ENCODE data around the gene TBC1D22A.

The TBC1D22A gene

DNA sequence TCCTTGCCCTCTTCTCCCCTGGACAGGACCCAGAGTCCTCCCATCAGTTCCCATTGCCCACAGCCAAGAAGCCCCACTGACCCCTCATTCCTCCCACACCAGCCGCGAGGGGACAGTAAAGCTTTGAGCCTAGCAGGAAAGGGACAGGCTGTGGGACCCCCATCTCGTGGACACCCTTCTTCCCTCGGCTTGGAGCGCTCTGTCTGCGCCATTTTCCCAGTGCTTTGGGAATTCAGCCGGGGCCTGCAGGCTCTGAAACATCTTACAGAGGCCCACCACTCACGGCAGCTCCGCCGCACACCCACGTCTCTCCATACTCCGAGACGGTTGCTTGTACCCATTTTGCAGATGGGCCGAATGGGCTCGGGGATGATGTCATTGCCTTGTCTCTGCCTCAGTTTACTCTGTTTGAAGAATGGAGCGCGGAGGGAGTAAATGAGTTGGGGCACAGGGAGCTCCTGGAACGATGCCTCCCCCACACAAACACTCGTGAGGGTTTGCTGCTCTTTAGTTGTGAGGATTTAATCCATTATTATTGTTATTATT is 447.7 kb downstream of the TBC1D22A start:
- FAIRE-seq = no peak

- no peak for FAIRE-seq
Observed at GRCh38 chr22:47210686-47211085, 448.2 kb downstream of the TBC1D22A start.

DNA sequence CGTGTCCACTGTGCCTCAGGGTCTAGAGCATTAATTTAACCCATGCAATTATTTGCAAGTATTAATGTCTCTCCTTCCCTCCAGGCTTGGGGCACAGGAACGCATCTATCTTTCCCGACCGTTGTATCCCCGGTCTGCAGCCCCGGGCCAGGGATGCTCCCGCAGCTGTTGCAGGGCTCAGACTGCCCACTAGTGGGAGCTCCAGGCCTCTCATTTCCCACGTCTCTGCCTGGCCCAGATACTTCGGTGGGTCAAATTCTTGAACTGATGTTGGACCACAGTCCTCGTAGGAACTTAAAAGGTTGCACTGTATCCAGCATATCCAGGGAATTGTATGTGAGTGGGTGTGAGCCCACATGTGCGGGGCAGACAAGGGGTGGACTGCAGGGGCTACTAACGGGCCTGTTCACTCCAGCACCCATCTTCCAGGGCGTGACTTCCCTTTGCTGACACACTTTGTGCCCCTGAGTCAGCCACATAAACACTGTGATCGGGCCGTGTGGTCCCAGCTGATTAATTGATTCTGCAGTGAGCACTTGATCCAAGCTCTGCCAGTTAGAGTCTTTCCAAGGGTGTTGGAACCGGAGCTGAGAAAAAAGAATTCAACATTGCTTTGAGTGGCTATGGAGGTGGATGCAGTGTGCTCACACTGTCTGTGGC is 451.3 kb downstream of the TBC1D22A start:
- FAIRE-seq = no peak

- no peak for FAIRE-seq
Observed at GRCh38 chr22:47215851-47216250, 453.4 kb downstream of the TBC1D22A start.

- FAIRE-seq = no peak
Observed at GRCh38 chr22:47218671-47219070, 456.2 kb downstream of the TBC1D22A start.

DNA sequence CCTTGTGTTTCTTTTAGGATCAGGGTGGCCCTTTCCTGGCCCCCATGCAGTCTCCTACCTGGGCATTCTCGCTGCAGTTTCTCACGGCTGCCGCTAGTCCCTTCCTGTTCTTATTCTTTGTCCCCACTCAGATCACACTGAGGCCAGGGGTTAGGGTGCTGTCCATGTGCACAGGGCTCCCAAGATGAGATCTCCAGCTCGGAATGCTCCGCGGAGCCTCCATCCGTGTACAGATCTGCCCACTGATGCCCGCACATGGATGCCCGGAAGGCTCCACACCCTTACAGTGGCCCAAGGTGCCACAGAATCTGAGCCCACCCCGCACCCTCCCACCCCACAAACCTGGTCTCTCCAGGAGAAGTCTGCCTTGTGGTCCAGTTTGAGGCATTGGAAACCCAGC is 457.3 kb downstream of the TBC1D22A start:
- no peak for FAIRE-seq

DNA sequence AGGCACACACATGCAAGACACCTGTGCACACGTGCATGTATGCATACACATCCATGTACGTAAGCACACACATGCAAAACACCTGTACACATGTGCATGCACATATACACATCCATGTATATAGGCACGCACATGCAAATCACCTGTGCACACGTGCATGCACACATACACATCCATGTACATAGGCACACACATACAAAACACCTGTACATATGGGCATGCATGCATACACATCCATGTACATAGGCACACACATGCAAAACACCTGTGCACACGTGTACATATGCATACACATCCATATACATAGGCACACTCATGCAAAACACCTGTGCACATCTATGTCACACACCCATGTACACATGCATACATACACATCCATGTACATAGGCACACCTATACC is 458.3 kb downstream of the TBC1D22A start:
- no peak for FAIRE-seq

DNA sequence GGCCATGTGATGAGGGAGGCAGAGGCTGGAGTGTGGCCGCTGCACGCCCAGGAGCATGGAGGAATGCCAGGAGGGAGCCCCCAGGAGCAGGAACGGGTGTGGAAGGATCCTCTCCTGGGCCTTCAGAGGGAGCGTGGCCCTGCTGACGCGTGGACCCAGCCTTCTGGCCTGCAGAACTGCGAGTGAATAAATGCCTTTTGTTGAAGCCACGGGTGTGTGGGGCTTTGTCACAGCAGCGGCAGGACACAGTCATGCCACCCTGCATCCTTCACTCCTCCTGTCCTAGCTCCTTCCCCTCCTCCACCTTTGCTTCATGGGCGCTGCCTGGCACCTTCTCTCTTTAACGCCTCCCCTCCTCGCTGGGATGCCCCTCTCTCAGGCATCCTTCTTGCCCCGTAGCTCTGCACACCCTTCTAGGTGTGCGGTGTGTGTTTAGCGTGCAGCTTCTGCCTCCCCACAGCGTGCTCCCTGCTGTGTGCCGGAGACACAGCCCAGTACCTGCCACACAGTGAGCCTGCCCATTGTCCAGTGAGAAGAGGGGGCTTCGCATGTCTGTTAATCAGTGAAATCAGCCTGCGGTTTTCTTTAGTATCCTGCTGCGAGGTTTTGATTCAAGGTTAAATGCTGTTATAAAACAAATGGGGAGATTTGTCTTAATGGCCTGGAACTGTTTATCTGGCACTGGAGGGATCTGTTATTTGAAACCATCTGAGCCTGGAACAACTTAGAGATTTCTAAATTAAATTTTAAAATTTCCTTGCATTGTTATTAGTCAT is 459.6 kb downstream of the TBC1D22A start:
- no peak for FAIRE-seq

Measured in A204.1 (cell line).